Measurements from ENCODE around the gene PIGV.

- TF ChIP-seq CTCF (conservative IDR thresholded peaks at IDR 0.05; ENCODE audit: low read length) (no peak), EZH2phosphoT487 (IDR thresholded peaks at IDR 0.05; ENCODE audit: borderline replicate concordance) (no peak)
Measured at GRCh38 chr1:26789612-26789865, 1.8 kb downstream of the PIGV start.

Data from Loucy (cell line).